Diencephalon (tissue), 1 donor: ENCODE results near the gene MFSD6L. TPM values are rescaled to one million over a fixed set of nuclear protein-coding genes. Genes with fewer than 3 reads are reported as not detected.

Source experiments
- total RNA-seq: library from RNA; depleted of rRNA; stranded (reverse); fragments of >200 nt; gene quantifications from one replicate; pipeline ENCODE4 v1.2.3, GENCODE V29; 2014

MFSD6L gene
- total RNA-seq: not detected

GRCh38 chr17:8798846-8799569, at the start of gene MFSD6L:
Gene MFSD6L (minus strand): TSS chr17:8799365. CDS start chr17:8799120, 245 bp downstream.

DNA sequence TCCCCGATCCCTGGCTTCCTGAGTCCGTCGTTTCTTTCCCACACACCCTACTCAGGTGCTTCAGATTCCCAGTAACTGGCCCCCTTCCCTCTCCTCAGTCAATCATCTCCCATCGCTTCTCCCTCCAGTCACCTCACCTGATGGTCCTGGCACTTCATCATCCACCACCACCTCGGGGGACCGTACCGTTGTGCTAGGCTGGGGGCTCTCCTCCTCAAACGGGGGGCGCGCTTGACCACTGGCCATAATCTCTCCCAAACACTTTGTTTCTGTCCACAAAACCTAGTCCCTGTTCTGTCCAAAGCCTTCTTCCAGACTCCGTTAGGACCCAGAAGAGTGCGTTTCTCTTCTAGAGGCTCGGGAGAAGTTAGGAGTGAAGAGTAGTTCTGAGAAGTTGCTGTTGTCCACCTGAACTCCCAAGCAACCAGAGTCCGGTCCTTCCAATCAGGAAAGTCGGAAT, 41.0 kb downstream of the MFSD6L start, which contains the start of gene SPDYE4:
Gene SPDYE4 (minus strand): TSS at position 410 of the 460 bp plus-strand sequence. CDS start 164 bp downstream, at position 246.

Other genes starting within 250 kb of the MFSD6L start
- 143 TPM for gene MYH10, start 168.6 kb downstream of the MFSD6L start, total RNA-seq
- gene CCDC42, start 54.5 kb downstream of the MFSD6L start, total RNA-seq: not detected
- not detected for gene SPDYE4, start 40.8 kb downstream of the MFSD6L start, total RNA-seq
- 0.69 TPM for gene PIK3R6, start 68.3 kb upstream of the MFSD6L start, total RNA-seq
- 1.4 TPM for gene PIK3R5, start 166.3 kb upstream of the MFSD6L start, total RNA-seq
- gene NTN1, start 222.1 kb upstream of the MFSD6L start, total RNA-seq: 24.2 TPM